Panc1 (cell line): ENCODE measurements around the gene TPST2. TPM values are rescaled to one million over a fixed set of nuclear protein-coding genes. Genes with fewer than 3 reads are reported as not detected.

Experiments
- ATAC-seq: fragments of 200-7000 bp; cut with Tn5 transposase; 2 replicates; pipeline ENCODE4 v1.9.1; 2020; ENCODE audit warnings: mild to moderate bottlenecking, moderate library complexity
- BruUV-seq: library from RNA; stranded (reverse); fragments of 400-500 nt; replicated peaks from 2 replicates; lab custom pipeline; 2021; lab: Mats Ljungman, UMichigan
- CTCF ChIA-PET: fragments of 300-600 bp; sonication (Branson Sonifier 250); formaldehyde crosslinking; loops from one replicate; lab custom pipeline; 2022; ENCODE audit warnings: antibody characterized with exemption; lab: Charles Lee
- POLR2A ChIA-PET: fragments of 300-600 bp; sonication (Branson Sonifier 250); formaldehyde crosslinking; loops from one replicate; lab custom pipeline; 2022; ENCODE audit warnings: antibody characterized with exemption; lab: Charles Lee
- DNase-seq: peaks from one replicate; pipeline ENCODE4 v3.0.0-alpha.2; 2010; ENCODE audit warnings: low read depth, low spot score
- H3K27ac ChIP-seq: 2 replicates; pipeline ENCODE4 v1.5.1; 2011; ENCODE audit warnings: mild to moderate bottlenecking, low read length, inconsistent platforms
- H3K27me3 ChIP-seq: fragments of 200-500 bp; sonication (Bioruptor generic); 2 replicates; pipeline ENCODE4 v1.6.0; 2014; ENCODE audit warnings: low read length, inconsistent platforms; ENCODE audit not compliant: control insufficient read depth, insufficient read depth
- H3K36me3 ChIP-seq: fragments of 200-500 bp; sonication (Bioruptor generic); 2 replicates; pipeline ENCODE4 v1.5.1; 2014; ENCODE audit warnings: inconsistent platforms, mild to moderate bottlenecking, low read length, moderate library complexity; ENCODE audit not compliant: control insufficient read depth, insufficient read depth
- H3K4me1 ChIP-seq: 2 replicates; pipeline ENCODE4 v1.5.1; 2011; ENCODE audit warnings: inconsistent platforms, mild to moderate bottlenecking, low read length, moderate library complexity; ENCODE audit not compliant: control insufficient read depth, insufficient read depth
- H3K4me3 ChIP-seq, 2 experiments: 2 replicates each; pipeline ENCODE4 v1.5.1; 2011 to 2012; ENCODE audit warnings: low read depth in 2 of 2, low read length in 2 of 2, mild to moderate bottlenecking in 2 of 2, inconsistent platforms in 1 of 2, moderate library complexity in 1 of 2
- H3K9me3 ChIP-seq: fragments of 200-500 bp; sonication (Bioruptor generic); 2 replicates; pipeline ENCODE4 v1.5.1; 2014; ENCODE audit warnings: low read depth, mild to moderate bottlenecking, inconsistent platforms, low read length, moderate library complexity; ENCODE audit not compliant: control insufficient read depth, insufficient read depth
- POLR2AphosphoS5 ChIP-seq: IDR thresholded peaks from 2 replicates; pipeline ENCODE4 v1.6.1; 2012; ENCODE audit warnings: mild to moderate bottlenecking, low read depth, low read length, moderate library complexity
- SIN3A ChIP-seq: IDR thresholded peaks from 2 replicates; pipeline ENCODE4 v1.6.1; 2012; ENCODE audit warnings: low read depth, mild to moderate bottlenecking, low read length, moderate library complexity, borderline replicate concordance; ENCODE audit not compliant: insufficient read depth
- TCF7L2 ChIP-seq: IDR thresholded peaks from 2 replicates; pipeline ENCODE4 v1.6.1; 2011; ENCODE audit warnings: mild to moderate bottlenecking, low read depth, low read length, inconsistent platforms
- in situ Hi-C: cut with HindIII; loops from 2 replicates; pipeline ENCODE4 v1.10.0; 2016; ENCODE audit warnings: low sequenced_read_pairs, low pct_unique_long_range_greater_than_20kb
- intact Hi-C: fragments of 100-400 bp; cut with micrococcal nuclease; formaldehyde crosslinking; loops from one replicate; pipeline ENCODE4 v1.10.0; 2022; ENCODE audit not compliant: unreplicated experiment
- total RNA-seq: library from RNA; stranded (reverse); gene quantifications from one replicate; pipeline ENCODE4 v1.2.1, GENCODE V29; 2021; ENCODE audit not compliant: unreplicated experiment
- TF ChIP-seq, protein P1 (sequence below), 2 experiments: IDR thresholded peaks; 2 replicates each; pipeline ENCODE4 v1.6.1; 2011 to 2012; ENCODE audit warnings: low read depth in 2 of 2, control low read depth in 1 of 2, low read length in 1 of 2, mild to moderate bottlenecking in 1 of 2, moderate library complexity in 1 of 2; ENCODE audit not compliant: insufficient read depth in 1 of 2
- TF ChIP-seq, protein P2 (sequence below): fragments of 450-650 bp; IDR thresholded peaks from 2 replicates; pipeline ENCODE4 v1.5.1; 2017; ENCODE audit warnings: mild to moderate bottlenecking

Gene TPST2
- total RNA-seq, 1 experiment from 2014 or later, result 7.1 TPM

DNA sequence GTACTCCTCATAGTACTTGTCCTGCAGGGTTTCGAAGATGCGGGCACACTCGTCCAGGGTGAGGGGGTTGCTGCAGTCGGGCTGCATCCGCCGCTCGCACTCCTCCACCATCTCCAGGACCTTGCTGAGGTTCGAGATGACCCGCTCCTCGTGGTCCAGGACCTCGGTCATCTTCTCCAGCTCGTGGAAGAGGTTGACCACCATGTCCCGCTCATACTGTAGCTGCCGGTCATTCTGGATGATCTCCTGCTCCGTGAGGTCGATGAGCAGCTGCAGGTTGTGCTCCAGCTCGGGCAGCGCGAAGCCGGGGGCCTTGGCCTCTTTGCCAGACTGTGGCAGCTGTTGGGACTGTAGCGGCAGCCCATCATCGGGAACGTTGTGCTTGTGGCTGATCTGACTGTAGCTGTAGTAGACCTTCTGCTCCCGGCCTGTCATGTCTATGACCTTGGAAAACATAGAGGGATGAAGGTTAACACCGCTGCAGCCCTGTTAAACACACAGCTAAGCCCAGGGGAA is 90.7 kb downstream of the TPST2 start:
- CTCF ChIA-PET, result no interaction called here
- H3K27me3 ChIP-seq, result no peaks in the 10 kb centered on the region
- no peak for TF ChIP-seq TCF7L2
- no peak for TF ChIP-seq POLR2AphosphoS5
- TF ChIP-seq, protein P1, sequence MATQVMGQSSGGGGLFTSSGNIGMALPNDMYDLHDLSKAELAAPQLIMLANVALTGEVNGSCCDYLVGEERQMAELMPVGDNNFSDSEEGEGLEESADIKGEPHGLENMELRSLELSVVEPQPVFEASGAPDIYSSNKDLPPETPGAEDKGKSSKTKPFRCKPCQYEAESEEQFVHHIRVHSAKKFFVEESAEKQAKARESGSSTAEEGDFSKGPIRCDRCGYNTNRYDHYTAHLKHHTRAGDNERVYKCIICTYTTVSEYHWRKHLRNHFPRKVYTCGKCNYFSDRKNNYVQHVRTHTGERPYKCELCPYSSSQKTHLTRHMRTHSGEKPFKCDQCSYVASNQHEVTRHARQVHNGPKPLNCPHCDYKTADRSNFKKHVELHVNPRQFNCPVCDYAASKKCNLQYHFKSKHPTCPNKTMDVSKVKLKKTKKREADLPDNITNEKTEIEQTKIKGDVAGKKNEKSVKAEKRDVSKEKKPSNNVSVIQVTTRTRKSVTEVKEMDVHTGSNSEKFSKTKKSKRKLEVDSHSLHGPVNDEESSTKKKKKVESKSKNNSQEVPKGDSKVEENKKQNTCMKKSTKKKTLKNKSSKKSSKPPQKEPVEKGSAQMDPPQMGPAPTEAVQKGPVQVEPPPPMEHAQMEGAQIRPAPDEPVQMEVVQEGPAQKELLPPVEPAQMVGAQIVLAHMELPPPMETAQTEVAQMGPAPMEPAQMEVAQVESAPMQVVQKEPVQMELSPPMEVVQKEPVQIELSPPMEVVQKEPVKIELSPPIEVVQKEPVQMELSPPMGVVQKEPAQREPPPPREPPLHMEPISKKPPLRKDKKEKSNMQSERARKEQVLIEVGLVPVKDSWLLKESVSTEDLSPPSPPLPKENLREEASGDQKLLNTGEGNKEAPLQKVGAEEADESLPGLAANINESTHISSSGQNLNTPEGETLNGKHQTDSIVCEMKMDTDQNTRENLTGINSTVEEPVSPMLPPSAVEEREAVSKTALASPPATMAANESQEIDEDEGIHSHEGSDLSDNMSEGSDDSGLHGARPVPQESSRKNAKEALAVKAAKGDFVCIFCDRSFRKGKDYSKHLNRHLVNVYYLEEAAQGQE (IDR thresholded peaks at IDR 0.05; ENCODE audit: insufficient read depth in 1 of 2, low read depth in 2 of 2, low read length in 1 of 2), result no peak
- TF ChIP-seq SIN3A, result no peak
- TF ChIP-seq, protein P2, sequence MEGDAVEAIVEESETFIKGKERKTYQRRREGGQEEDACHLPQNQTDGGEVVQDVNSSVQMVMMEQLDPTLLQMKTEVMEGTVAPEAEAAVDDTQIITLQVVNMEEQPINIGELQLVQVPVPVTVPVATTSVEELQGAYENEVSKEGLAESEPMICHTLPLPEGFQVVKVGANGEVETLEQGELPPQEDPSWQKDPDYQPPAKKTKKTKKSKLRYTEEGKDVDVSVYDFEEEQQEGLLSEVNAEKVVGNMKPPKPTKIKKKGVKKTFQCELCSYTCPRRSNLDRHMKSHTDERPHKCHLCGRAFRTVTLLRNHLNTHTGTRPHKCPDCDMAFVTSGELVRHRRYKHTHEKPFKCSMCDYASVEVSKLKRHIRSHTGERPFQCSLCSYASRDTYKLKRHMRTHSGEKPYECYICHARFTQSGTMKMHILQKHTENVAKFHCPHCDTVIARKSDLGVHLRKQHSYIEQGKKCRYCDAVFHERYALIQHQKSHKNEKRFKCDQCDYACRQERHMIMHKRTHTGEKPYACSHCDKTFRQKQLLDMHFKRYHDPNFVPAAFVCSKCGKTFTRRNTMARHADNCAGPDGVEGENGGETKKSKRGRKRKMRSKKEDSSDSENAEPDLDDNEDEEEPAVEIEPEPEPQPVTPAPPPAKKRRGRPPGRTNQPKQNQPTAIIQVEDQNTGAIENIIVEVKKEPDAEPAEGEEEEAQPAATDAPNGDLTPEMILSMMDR, result no peak
- POLR2A ChIA-PET, result interaction anchor here (0.6 kb wide), 1 partner anchor 16 kb away, joined by 3 read pairs; the partner anchor contains the start of genes HPS4 and SRRD
- H3K4me1 ChIP-seq, result no peaks in the 10 kb centered on the region
- H3K27ac ChIP-seq, result no peak overlapping the region
- intact Hi-C loops (no loop called here), in situ Hi-C loops (no loop called here)
- DNase-seq (no peak), ATAC-seq (no peak)
- peaks cover 22% of the 10 kb centered on the region for H3K36me3 ChIP-seq
- no TSS peak for BruUV-seq
- no peak overlapping the region for H3K4me3 ChIP-seq
- no peaks in the 10 kb centered on the region for H3K9me3 ChIP-seq

DNA sequence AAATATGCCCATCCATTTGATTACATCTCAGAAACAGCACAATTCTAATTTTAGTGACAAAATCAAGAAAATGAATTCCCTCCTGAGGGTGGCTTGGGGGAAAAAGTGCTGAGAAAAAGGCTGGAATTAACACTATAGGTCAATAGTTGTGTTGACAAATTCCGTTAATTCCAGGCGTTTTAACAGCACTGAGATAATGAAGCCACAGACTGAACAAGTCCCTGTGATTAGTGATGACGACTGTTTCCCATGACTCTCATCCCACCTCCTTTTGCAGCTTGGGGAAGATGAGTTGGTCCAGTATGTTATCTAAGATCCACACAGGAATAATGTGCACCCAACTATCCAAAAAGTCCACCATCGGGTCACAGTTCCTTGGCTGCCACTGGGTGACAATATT is 93.5 kb downstream of the TPST2 start:
- ChIA-PET CTCF (no interaction called here), POLR2A (no interaction called here)
- Histone ChIP-seq H3K4me1 (no peaks in the 10 kb centered on the region), H3K9me3 (no peaks in the 10 kb centered on the region), H3K27me3 (no peaks in the 10 kb centered on the region), H3K27ac (no peak overlapping the region), H3K36me3 (peaks cover 22% of the 10 kb centered on the region), H3K4me3 (no peak overlapping the region)
- TF ChIP-seq TCF7L2 (no peak), SIN3A (no peak), POLR2AphosphoS5 (no peak)
- intact Hi-C loops, result no loop called here
- DNase-seq (no peak), ATAC-seq (no peak)
- no TSS peak for BruUV-seq
- in situ Hi-C loops, result no loop called here

GRCh38 chr22:26494506-26494905 is 95.4 kb downstream of the TPST2 start:
- no peaks in the 10 kb centered on the region for H3K27me3 ChIP-seq
- in situ Hi-C loops, result no loop called here
- POLR2A ChIA-PET, result no interaction called here
- H3K4me1 ChIP-seq, result no peaks in the 10 kb centered on the region
- CTCF ChIA-PET, result no interaction called here
- DNase-seq (no peak), ATAC-seq (no peak)
- intact Hi-C loops, result no loop called here
- H3K9me3 ChIP-seq, result no peaks in the 10 kb centered on the region
- BruUV-seq, result no TSS peak
- TF ChIP-seq TCF7L2 (no peak), POLR2AphosphoS5 (no peak), SIN3A (no peak)
- TF ChIP-seq, protein P2, result no peak
- TF ChIP-seq, protein P1 (IDR thresholded peaks at IDR 0.05; ENCODE audit: insufficient read depth in 1 of 2, low read depth in 2 of 2, low read length in 1 of 2), result no peak
- H3K4me3 ChIP-seq, result no peak overlapping the region
- H3K27ac ChIP-seq, result no peak overlapping the region
- peaks cover 14% of the 10 kb centered on the region for H3K36me3 ChIP-seq
